Prostate gland (tissue), 2 donors: ENCODE measurements around the gene GMDS. TPM values are rescaled to one million over a fixed set of nuclear protein-coding genes. Genes with fewer than 3 reads are reported as not detected.

Source experiments
- DNase-seq: peaks from one replicate; pipeline ENCODE4 v3.0.0-alpha.2; 2019; ENCODE audit warnings: low spot score
- H3K27ac ChIP-seq, 2 donors: fragments of 200-600 bp; sonication (generic); 2 replicates each; pipeline ENCODE4 v1.5.1; 2017 to 2019
- H3K27me3 ChIP-seq: fragments of 200-600 bp; sonication (generic); replicated peaks from 2 replicates; pipeline ENCODE4 v1.5.1; 2019; ENCODE audit not compliant: insufficient read depth
- H3K36me3 ChIP-seq, 2 donors: fragments of 200-600 bp; sonication (generic); 1 replicate in 1 of 2; 2 replicates in 1 of 2; pipeline versions ENCODE4 v1.5.1 to v1.8.1; 2017 to 2019
- H3K4me1 ChIP-seq: fragments of 200-600 bp; sonication (generic); replicated peaks from 2 replicates; pipeline ENCODE4 v1.5.1; 2019
- H3K4me3 ChIP-seq, 2 donors: fragments of 200-600 bp; sonication (generic); 2 replicates each; pipeline ENCODE4 v1.5.1; 2017 to 2019
- H3K9me3 ChIP-seq: fragments of 200-600 bp; sonication (generic); 2 replicates; pipeline ENCODE4 v1.5.1; 2017
- POLR2A ChIP-seq: fragments of 450-650 bp; IDR thresholded peaks from one replicate; pipeline ENCODE4 v1.6.1; 2016; ENCODE audit warnings: antibody characterized with exemption, mild to moderate bottlenecking
- POLR2AphosphoS5 ChIP-seq: sonication (generic); formaldehyde crosslinking; IDR thresholded peaks from one replicate; pipeline ENCODE4 v1.6.1; 2017; ENCODE audit warnings: antibody characterized with exemption
- WGBS: methylation state at CpG from one replicate; pipeline ENCODE4 v1.1.5; 2018; 5-methylcytosine and 5-hydroxymethylcytosine counted together
- intact Hi-C: fragments of 100-400 bp; cut with DNase I; formaldehyde crosslinking; loops from one replicate; pipeline ENCODE4 v1.14.2; 2022
- total RNA-seq, 2 donors: library from RNA; depleted of rRNA; stranded (reverse); fragments of >200 nt; gene quantifications; one replicate each; pipeline ENCODE4 v1.1.0, GENCODE V29; 2016
- TF ChIP-seq, protein P1 (sequence below), 4 experiments: fragments of 200-600 bp in 2 of 4; fragments of 450-650 bp in 2 of 4; sonication (generic) in 2 of 4; IDR thresholded peaks; 1 replicate in 3 of 4; 2 replicates in 1 of 4; pipeline ENCODE4 v1.5.1; 2016 to 2019; ENCODE audit warnings: antibody characterized with exemption in 4 of 4, mild to moderate bottlenecking in 2 of 4, moderate library complexity in 2 of 4

Gene GMDS
- total RNA-seq, 2 donors from 2014 or later = 24.9 to 29.9 TPM

DNA sequence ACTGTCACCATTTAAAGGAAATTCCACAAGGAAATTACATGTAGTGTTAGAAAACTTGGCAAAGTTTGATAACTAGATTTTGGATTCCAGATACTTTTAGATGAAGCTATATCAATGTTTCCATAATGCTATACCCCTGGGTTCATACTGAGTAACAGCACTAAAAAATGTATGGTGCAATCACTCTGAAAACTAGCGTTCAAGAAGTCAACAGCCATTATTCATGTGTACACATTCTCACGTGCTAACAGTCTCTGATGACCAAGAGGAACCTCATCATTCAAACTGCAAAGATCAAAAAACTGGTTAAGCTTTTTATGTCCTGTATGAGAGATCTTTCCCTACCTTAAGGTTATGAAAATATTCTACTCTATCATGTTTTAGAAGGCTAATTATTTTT lies 197.6 kb downstream of the GMDS start:
- Histone ChIP-seq H3K4me3 (no peak overlapping the region), H3K36me3 (no peaks in the 10 kb centered on the region), H3K27me3 (no peaks in the 10 kb centered on the region), H3K4me1 (no peaks in the 10 kb centered on the region), H3K27ac (no peak overlapping the region), H3K9me3 (no peaks in the 10 kb centered on the region)
- intact Hi-C loops = no loop called here
- TF ChIP-seq POLR2AphosphoS5 (no peak), POLR2A (no peak)
- TF ChIP-seq, protein P1, sequence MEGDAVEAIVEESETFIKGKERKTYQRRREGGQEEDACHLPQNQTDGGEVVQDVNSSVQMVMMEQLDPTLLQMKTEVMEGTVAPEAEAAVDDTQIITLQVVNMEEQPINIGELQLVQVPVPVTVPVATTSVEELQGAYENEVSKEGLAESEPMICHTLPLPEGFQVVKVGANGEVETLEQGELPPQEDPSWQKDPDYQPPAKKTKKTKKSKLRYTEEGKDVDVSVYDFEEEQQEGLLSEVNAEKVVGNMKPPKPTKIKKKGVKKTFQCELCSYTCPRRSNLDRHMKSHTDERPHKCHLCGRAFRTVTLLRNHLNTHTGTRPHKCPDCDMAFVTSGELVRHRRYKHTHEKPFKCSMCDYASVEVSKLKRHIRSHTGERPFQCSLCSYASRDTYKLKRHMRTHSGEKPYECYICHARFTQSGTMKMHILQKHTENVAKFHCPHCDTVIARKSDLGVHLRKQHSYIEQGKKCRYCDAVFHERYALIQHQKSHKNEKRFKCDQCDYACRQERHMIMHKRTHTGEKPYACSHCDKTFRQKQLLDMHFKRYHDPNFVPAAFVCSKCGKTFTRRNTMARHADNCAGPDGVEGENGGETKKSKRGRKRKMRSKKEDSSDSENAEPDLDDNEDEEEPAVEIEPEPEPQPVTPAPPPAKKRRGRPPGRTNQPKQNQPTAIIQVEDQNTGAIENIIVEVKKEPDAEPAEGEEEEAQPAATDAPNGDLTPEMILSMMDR (IDR thresholded peaks at IDR 0.05) = no peak
- DNase-seq = no peak
- WGBS = 88% methylated on average over 2 of the region's 2 CpGs

DNA sequence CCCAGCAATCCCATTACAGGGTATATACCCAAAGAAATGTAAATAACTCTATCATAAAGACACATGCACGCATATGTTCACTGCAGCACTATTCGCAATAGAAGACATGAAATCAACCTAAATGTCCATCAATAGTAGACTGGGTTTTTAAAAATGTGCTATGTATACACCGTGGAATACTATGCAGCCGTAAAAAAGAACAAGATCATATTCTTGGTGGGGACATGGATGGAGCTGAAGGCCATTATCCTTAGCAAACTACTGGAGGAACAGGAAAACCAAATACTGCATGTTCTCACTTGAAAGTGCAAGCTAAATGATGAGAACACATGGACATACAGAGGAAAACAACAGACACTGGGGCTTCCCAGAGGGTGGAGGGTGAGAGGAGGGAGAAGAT lies 201.2 kb downstream of the GMDS start:
- H3K9me3 ChIP-seq = no peaks in the 10 kb centered on the region
- no peaks in the 10 kb centered on the region for H3K27me3 ChIP-seq
- H3K27ac ChIP-seq = no peak overlapping the region
- WGBS = over 99% methylated on average over 4 of the region's 4 CpGs
- intact Hi-C loops = no loop called here
- H3K4me3 ChIP-seq = no peak overlapping the region
- no peaks in the 10 kb centered on the region for H3K36me3 ChIP-seq
- no peak for DNase-seq
- H3K4me1 ChIP-seq = no peaks in the 10 kb centered on the region
- no peak for TF ChIP-seq POLR2AphosphoS5
- TF ChIP-seq, protein P1 (IDR thresholded peaks at IDR 0.05) = no peak
- no peak for TF ChIP-seq POLR2A

DNA sequence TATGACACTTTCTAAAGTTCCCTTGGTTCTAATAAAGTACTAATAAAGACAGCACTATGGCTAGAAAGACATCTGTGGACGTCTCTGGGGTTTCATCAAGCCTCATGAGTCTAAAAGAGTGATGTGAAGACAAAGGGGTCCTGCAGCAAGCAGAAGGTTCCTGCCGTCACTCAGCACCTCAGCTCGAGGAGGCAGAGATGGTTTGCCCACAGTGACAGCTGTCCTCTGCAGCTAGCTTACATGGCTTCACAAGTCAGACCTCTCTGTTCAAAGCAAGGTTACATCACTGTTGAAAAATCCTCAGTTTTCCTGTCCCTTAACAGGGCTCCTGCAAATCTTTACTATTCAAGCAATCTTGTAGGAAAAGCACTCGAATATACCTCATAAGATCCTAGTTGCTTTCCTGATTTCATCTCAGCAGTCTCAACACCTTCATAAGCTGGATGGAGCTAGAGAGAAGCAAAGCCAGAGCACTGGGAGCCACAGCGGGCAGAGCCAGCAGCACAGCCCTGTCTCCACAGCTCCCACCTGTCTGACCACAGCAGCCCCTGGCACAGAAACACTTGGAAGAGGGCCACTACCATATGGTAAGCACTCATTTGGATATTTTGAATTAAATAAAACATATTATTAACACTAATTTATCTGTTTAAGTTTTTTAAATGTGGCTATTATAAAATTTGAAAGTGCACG lies 202.3 kb downstream of the GMDS start:
- Histone ChIP-seq H3K4me3 (no peak overlapping the region), H3K4me1 (no peaks in the 10 kb centered on the region), H3K27ac (no peak overlapping the region), H3K36me3 (no peaks in the 10 kb centered on the region), H3K9me3 (no peaks in the 10 kb centered on the region), H3K27me3 (no peaks in the 10 kb centered on the region)
- intact Hi-C loops = no loop called here
- no peak for TF ChIP-seq POLR2A
- TF ChIP-seq, protein P1 (IDR thresholded peaks at IDR 0.05) = no peak
- no peak for TF ChIP-seq POLR2AphosphoS5
- DNase-seq = no peak
- WGBS = 84% methylated on average over 6 of the region's 6 CpGs

DNA sequence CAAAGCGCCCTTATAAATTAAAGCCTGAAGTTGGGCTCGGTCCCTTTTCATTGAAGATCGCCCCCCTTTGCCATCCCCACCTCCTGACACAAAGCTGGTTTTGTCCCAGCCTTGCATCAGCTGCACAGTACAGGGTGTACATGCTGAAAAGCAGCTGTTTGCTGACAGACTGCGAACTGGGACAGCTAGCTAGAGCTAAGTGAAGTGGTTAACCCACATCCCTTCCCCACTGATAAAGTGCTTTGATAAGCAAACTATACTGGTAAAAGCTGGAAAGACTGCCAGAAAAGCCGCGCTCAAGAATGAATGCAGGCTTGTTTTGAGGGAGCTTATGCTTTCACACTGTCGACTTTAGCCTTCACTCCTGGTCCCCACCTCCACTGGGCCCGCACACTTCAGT lies 207.3 kb downstream of the GMDS start:
- no peaks in the 10 kb centered on the region for H3K9me3 ChIP-seq
- H3K27me3 ChIP-seq = no peaks in the 10 kb centered on the region
- no peak for DNase-seq
- H3K27ac ChIP-seq = no peak overlapping the region
- WGBS = 43% methylated on average over 8 of the region's 8 CpGs
- H3K4me3 ChIP-seq = no peak overlapping the region
- H3K36me3 ChIP-seq = no peaks in the 10 kb centered on the region
- intact Hi-C loops = loop anchor here (10.0 kb wide), 1 partner anchor 433 kb away; the partner anchor contains the start of gene FOXC1
- no peaks in the 10 kb centered on the region for H3K4me1 ChIP-seq
- TF ChIP-seq, protein P1 (IDR thresholded peaks at IDR 0.05) = no peak
- no peak for TF ChIP-seq POLR2A
- TF ChIP-seq POLR2AphosphoS5 = no peak
